IPS DF 19.7 (cell line): ENCODE data around the gene PANX1.
"Not testable (repeated sequence)": the region's sequence is repeated elsewhere in the genome, so short reads cannot be mapped to it uniquely, and the experiment has no call there.

Experiments
- DNase-seq: peaks from one replicate; pipeline ENCODE4 v3.0.0-alpha.2; 2013; ENCODE audit warnings: low read depth, low spot score

The PANX1 gene

GRCh38 chr11:94128746-94129511 is at the start of gene PANX1:
Gene PANX1 (plus strand): TSS chr11:94128841. CDS start chr11:94129313, 472 bp downstream.
- peak; percentile 40 for DNase-seq

- DNase-seq: no peak
Measured at GRCh38 chr11:94084164-94084563, 44.5 kb upstream of the PANX1 start.

GRCh38 chr11:94088906-94089305 is 39.7 kb upstream of the PANX1 start:
- DNase-seq: no peak

DNA sequence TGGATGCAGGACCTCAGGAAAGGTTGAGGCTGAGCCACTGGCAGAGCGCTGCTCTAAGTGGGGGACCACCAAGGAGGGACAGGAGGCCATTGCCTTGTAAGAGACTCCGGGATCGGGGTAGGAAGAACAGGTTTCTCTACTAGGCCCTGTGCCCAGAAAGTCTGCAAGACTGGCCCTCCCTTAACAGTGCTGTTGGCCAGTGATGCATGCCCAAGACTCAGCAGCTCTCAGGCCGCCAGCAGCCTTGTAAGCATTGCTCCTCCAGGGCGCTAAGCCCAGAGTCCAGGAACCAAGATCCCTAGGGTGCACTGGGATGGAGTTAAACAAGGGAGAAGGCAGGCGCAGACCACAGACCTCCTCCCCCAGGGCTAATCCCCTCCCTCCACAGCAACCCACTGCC is 39.3 kb upstream of the PANX1 start:
- DNase-seq: no peak

GRCh38 chr11:94090401-94090800 is 38.2 kb upstream of the PANX1 start:
- DNase-seq: no peak

DNA sequence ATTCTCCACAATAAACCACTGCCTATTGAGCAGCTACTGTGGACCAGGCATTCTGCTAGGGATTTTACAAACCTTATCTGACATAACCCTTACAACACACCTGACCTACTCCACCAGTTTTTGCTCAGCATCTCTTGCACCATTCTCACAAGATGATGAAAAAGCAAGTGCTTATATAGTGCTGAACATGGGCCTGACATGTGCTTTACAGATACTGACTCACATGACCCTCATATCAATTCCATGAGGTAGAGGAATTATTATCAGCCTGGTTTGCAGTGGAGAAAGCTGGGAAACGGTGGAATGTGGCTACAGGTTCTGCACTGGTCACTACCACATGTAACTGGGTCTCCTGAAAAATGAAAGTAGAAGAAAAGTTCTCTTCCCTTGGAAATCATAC is 37.5 kb upstream of the PANX1 start:
- no peak for DNase-seq

GRCh38 chr11:94100253-94100652 is 28.4 kb upstream of the PANX1 start:
- no peak for DNase-seq

GRCh38 chr11:94103471-94103870 is 25.2 kb upstream of the PANX1 start:
- no peak for DNase-seq

GRCh38 chr11:94104734-94105133 is 23.9 kb upstream of the PANX1 start:
- no peak for DNase-seq

GRCh38 chr11:94106716-94107115 is 21.9 kb upstream of the PANX1 start:
- DNase-seq: no peak

DNA sequence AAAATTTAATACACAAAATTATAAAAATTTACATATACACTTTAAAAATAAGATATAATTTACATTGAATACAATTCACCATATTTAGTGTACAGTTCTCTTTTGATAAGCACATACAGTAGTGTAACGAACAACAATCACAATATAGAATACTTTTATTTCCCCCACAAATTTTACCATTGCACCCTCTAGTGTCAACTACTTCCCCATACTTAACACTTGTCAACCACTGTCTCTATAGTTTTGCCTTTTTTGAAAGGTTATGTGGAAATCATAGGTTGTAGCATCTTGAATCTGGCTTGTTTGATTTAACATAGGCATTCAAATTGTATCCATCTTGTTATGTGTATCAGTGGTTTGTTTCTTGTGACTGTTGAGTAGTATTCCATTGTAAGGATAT is 21.3 kb upstream of the PANX1 start:
- DNase-seq: no peak

- no peak for DNase-seq
Measured at GRCh38 chr11:94111241-94111640, 17.4 kb upstream of the PANX1 start.

DNA sequence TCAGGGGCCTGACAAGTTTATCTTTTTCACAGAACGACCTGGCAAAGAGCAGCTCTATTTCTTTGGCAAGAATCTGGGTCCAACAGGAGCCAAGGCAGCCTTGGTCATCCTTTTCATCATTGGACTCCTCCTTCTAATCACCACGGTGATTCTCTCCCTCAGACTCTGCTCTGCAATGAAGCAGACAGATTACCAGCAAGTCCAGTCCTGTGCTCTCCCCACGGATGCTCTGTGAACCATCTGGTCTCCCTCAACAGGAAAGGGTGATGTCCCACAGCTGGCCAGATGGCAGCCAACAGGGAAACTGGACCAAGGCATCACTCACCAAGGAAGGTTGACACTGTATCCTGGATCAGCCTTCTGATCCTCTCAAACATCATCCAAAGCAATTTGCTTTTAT is 17.0 kb upstream of the PANX1 start:
- no peak for DNase-seq

DNA sequence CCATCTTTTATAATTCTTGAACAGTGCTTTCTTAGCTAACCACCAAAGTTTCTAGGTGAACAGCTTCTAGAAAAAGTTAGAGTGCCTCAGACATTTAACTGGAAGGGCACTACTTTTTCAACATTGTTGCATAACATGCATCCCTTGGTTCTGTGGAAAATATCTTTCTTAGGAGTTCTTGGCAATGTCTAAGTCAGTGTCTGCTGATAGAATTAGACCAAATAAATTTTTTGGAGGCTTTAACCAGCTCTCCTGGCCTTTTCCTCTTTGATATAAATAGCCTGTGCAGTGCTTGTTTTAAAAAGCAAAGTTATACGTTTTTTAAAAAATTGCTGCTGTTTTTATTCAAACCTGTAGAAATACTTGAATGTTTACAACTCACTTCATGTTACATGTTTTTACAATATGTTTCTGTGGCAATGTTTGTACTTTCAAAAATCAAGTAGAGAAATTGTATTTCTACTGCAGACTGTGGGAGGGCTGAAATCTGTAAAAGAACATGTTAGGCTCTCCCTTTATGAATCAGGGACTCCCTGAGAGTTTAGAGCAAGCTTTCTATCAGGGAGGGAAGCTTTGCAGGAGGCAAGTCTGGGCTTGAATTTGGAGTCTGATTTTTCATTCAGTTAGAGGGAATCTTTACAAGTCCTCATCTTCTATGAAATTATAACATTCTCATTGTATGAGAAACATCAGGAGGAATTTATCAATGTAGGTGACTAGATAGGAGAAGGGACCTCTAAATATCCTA is 16.3 kb upstream of the PANX1 start:
- DNase-seq: no peak

GRCh38 chr11:94117197-94117574 is 11.5 kb upstream of the PANX1 start:
- DNase-seq: no peak

DNA sequence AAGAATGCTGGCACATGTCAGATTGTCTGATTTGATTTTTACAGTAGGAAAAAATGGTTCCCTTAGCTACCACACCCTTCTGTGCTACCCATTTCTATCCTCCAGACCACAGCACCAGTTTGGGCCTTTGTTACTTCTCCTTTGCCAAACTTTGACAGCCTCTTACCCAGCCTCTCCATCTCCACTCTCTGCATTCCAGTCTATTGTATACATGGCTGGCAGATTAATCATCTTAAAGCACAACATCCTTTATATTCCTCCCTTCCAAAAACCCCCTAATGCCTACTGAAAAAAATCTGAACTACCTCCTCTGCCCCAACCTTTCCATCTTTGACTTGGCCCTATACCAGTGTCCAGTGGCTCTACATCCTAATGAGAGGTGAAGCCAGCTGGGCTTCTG is 10.8 kb upstream of the PANX1 start:
- DNase-seq: no peak

DNA sequence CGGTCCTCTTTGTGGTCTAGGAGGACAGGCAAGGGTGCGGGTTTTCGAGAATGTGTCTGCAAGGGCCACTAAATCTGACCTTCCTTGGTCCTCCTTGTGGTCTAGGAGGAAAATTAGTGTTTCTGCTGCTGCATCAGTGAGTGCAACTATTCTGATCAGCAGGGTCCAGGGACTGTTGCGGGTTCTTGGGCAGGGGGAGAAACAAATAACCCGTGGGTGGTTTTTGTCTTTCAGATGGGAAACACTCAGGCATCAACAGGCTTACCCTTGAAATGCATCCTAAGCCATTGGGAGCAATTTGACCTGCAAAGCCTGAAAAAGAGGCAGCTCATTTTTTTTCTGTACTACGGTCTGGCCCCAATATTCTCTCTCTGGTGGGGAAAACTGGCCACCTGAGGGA is 9.0 kb upstream of the PANX1 start:
- not testable (repeated sequence) for DNase-seq

DNA sequence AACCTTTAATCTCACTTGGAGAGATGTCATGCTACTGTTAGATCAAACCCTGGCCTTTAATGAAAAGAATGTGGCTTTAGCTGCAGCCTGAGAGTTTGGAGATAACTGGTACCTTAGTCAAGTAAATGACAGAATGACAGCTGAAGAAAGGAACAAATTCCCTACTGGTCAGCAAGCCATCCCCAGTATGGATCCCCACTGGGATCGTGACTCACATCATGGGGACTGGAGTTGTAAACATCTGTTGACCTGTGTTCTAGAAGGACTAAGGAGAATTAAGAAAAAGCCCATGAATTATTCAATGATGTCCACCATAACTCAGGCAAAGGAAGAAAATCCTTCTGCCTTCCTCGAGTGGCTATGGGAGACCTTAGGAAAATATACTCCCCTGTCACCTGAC is 8.1 kb upstream of the PANX1 start:
- DNase-seq: not testable (repeated sequence)

GRCh38 chr11:94120946-94121345 is 7.7 kb upstream of the PANX1 start:
- no peak for DNase-seq

DNA sequence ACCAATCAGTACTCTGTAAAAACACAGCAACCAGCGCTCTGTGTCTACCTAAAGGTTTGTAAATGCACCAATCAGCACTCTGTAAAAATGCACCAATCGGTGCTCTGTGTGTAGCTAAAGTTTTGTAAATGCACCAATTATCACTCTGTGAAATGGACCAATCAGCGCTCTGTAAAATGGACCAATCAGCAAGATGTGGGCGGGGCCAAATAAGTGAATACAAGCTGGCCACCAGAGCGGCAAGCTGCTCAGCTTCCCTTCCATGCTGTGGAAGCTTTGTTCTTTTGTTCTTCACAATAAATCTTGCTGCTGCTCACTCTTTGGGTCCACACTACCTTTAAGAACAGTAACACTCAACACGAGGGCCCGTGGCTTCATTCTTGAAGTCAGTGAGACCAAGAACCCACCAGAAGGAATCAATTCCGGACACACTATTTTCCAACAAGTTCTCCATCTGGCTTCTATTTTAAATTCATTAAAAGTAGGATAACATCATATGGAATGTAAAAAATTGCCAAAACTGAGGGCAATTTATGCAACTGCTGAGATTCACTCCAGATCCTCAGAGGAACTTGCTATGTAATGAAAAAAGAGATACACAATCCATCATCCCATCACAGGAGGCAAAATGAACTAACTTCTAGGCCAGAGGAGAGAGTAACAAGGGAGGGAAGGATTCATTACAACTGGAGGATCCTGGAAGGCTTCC is 3.1 kb upstream of the PANX1 start:
- DNase-seq: no peak

GRCh38 chr11:94127638-94128037 is 1.0 kb upstream of the PANX1 start:
- DNase-seq: no peak

DNA sequence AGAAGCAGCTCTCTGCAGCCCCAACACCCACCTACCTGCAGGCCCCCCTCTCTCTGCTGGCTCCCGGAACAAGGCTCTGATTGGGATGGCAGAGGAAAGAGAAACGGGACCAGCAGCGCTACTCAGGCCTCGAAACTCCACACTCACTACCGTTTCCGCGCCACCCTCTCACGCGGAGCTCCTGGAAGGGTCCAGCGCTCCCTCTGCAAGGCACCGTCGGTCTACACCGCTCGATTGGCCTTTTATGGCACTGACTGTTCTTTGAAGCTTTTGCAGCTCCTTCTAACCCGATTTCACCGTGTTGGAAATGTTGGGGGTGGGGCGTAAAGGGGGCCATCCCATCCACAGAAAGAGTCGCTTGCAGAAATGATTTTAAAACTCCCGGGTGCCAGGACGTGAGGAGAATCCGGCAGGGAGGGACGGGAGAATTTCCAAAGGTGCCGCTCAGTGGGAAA is 323 bp upstream of the PANX1 start:
- DNase-seq: peak; percentile 45
